NCI-H1694 treated with DMSO at 0.1 percent for 48 hours (cell line): ENCODE results near the gene LGMN.

Source experiments
- DNase-seq: peaks from one replicate; lab custom pipeline; 2025; lab: John Stamatoyannopoulos, UW

Gene LGMN

DNA sequence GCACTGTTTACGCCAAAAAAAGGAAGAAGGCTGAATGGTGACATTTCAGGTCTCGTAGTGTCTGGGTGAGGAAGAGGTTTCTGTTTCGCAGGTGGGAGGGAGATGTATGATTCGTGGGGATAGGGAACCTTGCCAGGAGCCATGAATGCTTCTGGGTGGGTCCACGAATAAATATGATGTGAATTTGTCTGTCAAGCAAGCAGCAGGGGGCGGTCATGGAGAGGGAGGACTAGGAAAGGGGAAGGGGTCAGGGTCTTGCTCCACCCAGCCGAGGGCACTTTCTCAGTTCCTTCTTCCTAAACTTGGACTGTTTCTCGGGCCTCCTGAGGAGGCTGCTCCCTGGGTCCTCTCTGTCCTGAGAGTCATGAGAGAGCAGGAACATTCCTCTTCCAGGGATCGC is 72.5 kb downstream of the LGMN start:
- DNase-seq, result no peak

DNA sequence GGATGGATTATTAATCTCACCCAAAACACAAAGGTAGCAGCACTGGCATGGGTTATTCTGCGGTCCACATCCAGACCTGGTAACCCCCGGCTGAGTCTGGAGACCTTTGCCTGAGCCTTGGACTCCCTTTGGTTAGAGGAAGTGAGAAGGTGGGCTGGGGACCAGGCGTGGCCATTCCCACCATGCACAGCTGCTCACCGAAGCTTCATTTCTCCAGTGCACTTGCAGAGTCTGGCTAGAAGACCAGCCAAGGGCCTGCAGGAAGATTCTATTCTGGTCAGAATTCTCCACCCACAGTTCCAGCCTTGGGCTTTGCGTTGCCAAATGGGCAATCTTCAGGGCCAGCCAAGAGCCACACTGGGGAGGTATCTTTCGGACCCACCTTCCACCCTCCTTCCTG is 73.0 kb downstream of the LGMN start:
- no peak for DNase-seq

DNA sequence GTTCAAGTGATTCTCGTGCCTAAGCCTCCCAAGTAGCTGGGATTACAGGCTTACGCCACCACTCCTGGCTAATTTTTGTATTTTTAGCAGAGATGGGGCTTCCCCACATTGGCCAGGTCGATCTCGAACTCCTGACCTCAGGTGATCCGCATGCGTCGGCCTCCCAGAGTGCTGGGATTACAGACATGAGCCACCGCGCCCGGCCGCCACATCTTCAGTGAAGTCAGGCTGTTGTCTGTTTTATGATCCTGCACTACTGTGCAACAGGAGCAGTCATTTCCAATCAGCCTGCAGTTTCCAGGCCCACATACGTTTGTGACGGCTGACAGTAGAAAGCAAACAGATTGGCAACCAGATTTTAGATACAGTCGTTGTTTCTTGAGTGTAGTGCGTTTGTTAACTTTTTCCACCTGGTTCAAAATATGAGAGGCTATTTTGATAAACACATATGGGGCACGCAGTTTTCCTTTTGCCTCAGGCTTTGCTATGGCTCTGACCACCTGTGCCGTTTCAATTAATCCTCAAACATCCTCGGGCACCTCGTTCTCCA is 74.8 kb downstream of the LGMN start:
- DNase-seq, result no peak

DNA sequence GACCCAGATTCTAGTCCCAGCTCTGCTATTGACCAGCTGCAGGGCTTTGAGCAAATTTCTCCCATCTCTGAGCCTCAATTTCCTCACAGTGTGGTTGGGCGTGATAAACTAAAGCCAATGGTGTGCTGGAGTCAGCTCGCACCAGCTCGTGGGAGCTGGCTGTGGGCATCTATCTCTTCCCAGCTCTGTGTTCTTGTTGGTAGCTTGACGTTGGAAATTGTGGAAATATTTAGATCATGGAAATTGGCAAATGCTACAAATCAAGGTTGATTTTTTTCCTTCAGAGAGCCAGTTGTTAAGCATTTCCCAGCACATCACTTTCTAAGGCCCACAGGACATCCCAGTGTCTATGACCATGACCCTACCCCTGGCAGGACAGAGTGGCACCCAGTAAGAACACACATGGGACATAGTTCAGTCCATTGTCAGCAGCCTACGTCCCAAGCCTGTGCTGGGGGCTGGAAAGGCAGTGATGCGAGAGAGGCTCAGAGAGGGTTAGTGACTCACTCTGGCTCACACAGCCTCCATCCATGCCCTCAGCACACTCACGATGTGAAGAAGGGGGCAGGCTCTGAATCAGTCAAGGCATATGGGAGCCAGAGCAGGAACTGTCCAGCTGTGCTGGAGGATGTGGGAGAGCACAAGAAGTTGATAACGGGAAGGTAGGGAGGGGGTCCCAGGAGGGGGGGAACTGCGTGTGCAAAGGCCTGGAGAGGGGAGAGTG is 77.6 kb downstream of the LGMN start:
- DNase-seq, result no peak

DNA sequence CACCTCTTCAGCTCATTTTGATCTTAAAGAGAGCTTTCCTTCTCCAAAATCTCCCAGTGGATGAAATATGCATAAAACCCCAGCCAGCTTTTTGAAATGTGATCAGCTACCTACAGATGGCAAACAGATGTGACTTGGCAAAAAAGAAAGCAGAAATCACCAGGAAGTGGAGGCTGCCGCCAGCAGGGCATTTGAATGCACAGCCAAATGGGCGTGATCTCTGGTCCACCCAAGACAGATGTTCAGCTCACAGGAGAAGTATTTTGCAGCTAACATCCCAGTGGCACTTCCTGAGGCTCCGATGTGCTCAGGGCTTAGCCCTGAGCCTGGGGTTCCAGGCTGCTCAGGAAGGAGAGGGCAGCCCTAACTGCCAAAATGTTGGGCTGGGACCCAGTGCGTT is 78.3 kb downstream of the LGMN start:
- peak; percentile 96 for DNase-seq

DNA sequence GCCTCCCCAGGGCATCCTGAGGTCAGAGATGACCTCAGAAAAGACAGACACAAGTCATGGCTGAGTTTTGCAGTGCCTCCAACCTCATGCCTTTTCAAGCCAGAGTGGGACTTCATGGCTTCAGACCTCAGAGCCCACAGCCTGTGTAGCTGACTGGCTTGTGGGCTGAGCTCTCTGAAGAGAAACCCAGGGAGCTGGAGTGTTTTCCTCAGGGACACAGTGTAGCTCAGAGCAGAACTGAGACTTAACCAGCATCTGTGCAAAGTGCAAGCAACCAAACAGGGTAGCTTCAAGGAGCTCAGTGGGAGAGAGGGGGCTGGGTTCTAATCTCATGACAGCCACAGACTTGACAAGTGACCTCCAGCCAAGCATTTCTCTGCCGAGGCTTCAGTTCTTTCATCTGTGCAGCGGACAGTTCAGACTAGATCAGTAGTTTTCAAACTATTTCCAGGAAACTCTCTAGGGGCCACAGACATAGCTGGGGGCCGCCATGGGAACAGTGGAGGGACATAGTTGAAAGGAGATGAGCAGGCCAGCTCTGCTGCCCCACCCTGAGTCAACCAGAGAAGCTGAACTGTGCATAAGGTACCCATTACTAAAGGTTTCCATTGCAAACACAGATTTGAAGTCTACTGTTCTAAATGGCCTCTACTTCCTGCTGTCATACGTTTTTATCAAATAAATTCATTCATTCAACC is 80.0 kb downstream of the LGMN start:
- no peak for DNase-seq

GRCh38 chr14:92666251-92666650 is 82.2 kb downstream of the LGMN start:
- no peak for DNase-seq

DNA sequence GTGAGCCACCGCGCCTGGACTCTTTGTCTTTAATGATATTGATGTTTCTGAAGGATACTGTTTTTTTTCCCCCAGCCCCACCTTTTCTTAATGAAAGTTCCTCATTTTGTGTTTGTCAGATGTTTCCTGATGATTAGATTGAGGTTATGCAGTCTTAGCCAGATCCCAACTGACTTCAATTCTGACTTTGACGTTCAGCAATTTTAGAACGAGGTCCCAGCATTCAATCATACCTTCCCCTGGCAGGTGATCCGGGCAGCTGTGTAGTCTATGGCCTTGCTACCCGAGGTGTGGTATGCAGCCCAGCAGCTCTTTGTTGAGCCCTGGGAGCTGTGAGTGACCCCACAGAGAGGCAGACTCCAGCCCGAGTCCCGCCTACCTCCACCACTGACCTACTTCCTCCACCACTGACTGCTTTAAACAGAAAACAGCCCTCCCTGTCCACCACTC is 82.7 kb downstream of the LGMN start:
- no peak for DNase-seq

- DNase-seq, result no peak
Observed at GRCh38 chr14:92663049-92663448, 85.4 kb downstream of the LGMN start.

- no peak for DNase-seq
Observed at GRCh38 chr14:92660571-92660970, 87.9 kb downstream of the LGMN start.

DNA sequence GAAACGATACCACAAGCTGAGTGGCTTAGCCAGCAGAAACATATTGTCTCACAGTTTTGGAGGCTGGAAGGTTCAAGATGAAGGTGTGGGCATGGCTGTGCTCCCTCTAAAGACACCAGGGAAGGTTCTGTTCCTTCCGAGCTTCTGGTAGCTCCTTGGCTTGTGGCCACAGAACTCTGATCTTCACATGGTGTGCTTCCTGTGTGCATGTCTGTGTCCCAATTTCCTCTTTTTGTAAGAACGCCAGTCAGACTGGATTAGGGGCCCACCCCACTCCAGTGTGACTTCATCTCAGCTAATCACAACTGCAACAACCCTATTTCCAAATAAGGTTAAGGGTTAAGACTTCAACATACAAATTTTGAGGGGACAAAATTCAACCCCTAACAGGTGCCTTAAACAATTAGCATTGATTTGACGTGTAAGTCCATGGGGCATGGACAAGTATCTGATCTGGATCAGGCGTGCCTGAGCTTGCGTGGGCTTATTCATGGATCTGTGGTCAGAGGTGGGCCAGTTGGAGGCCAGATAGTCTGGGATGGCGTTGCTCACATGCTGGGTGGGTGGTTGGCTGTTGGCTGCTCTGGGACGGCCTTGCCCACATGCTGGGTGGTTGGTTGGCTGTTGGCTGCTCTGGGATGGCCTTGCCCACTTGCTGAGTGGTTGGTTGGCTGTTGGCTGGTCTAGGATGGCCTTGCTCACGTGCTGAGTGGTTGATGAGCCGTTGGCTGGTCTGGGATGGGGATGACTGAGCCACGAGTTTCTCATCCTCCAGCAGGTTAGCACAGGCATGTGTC is 88.5 kb downstream of the LGMN start:
- no peak for DNase-seq

GRCh38 chr14:92658684-92659083 is 89.7 kb downstream of the LGMN start:
- DNase-seq, result no peak

GRCh38 chr14:92658160-92658559 is 90.3 kb downstream of the LGMN start:
- DNase-seq, result no peak

DNA sequence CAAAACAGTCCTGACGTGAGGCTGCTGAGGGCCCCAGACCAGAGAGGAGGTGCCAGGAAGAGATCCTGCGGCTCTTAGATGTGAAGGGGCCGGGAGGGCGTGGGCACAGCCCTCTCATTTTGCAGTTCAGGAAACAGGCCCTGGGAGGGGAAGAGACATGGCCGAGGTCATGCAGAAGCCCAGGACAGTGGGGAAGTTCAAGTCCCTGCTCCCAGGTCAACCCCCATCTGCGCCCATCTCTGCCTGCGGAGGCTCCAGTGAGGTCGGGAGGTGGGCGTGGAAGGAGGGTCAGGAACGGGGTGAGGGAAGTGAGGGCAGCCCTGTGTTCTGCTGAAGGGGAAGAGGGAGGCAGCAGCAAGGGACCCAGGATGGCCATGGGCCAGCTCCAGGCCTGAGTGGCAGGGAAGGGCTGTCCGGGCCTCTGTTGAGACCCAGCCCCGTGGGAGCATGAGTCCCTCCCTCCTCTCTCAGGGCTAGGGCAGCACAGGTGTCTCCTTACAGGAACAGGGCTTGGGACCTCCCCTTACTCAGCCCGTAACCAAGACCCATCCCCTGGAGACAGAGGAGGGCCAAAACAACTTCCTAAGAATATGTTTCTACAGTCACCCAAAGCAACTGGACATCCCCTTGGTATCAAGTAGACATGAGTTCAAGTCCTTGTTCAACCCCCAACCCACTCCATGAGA is 90.8 kb downstream of the LGMN start:
- DNase-seq, result no peak

- no peak for DNase-seq
Observed at GRCh38 chr14:92656306-92657081, 91.9 kb downstream of the LGMN start.

GRCh38 chr14:92655419-92656201 is 92.8 kb downstream of the LGMN start:
- DNase-seq, result no peak

GRCh38 chr14:92654239-92654901 is 94.1 kb downstream of the LGMN start:
- DNase-seq, result no peak
